ENCODE measurements around the gene AHCYL2.

- TF ChIP-seq CTCF (IDR thresholded peaks at IDR 0.05; ENCODE audit: insufficient read depth, low read depth, low read length), result no peak
- TF ChIP-seq EZH2 (IDR thresholded peaks at IDR 0.05; ENCODE audit: insufficient read depth, low read length), result no peak
Measured at GRCh38 chr7:129468547-129468946, 243.7 kb downstream of the AHCYL2 start.

All from astrocyte (in vitro differentiated cells and primary cell).